ENCODE data around the gene GRID1.

The GRID1 gene

GRCh38 chr10:85650791-85651496, 715.7 kb downstream of the GRID1 start:
- DNase-seq (ENCODE audit: low spot score): no peak

- no peak for DNase-seq (ENCODE audit: low spot score)
Observed at GRCh38 chr10:85649461-85649860, 717.1 kb downstream of the GRID1 start.

DNA sequence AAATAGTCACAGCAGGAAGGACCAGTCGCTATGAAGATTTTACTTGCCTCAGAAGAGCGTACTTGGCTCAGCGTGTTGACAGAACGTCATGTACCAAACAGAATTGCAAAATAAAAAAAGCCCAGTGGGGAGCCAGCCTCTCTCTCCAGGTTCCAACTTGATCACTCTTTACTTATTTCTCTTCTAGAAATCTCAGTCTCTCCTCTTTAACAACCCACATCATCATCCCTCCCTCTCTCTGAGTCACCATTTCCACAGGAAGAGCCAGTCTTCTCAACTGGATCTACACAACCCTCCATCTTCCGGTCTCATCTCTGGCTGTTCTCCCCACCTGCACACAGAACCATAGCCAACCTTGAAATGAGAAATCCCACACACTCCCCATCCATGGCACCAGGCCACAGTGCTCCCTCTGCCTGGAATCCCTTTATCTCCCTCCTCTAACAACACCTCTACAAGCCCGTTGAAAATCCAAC, 718.3 kb downstream of the GRID1 start:
- DNase-seq (ENCODE audit: low spot score): no peak

- no peak for DNase-seq (ENCODE audit: low spot score)
Observed at GRCh38 chr10:85647741-85648140, 718.9 kb downstream of the GRID1 start.

GRCh38 chr10:85645926-85646711, 720.5 kb downstream of the GRID1 start:
- DNase-seq (ENCODE audit: low spot score): no peak

DNA sequence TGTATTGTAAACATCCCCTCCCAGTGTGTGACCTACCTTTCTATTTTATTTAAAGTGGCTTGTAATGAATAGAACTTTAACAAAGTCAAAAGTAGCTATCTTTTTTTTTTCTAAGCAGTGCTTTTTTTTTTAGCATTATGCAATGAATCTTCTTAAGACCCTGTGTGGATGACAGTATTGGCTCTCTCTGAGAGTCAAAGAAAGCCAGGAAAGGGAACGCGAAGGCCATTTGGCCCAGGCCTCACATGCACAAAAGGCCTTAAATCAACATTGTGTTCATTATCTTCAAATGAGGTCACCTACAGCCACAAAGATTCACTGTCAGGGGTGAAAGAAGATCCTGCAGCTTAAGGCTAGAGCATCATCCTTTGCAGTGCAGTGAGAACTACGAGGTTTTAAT, 721.5 kb downstream of the GRID1 start:
- DNase-seq (ENCODE audit: low spot score): no peak

GRCh38 chr10:85643845-85644525, 722.6 kb downstream of the GRID1 start:
- no peak for DNase-seq (ENCODE audit: low spot score)

- DNase-seq (ENCODE audit: low spot score): no peak
Observed at GRCh38 chr10:85643171-85643844, 723.3 kb downstream of the GRID1 start.

DNA sequence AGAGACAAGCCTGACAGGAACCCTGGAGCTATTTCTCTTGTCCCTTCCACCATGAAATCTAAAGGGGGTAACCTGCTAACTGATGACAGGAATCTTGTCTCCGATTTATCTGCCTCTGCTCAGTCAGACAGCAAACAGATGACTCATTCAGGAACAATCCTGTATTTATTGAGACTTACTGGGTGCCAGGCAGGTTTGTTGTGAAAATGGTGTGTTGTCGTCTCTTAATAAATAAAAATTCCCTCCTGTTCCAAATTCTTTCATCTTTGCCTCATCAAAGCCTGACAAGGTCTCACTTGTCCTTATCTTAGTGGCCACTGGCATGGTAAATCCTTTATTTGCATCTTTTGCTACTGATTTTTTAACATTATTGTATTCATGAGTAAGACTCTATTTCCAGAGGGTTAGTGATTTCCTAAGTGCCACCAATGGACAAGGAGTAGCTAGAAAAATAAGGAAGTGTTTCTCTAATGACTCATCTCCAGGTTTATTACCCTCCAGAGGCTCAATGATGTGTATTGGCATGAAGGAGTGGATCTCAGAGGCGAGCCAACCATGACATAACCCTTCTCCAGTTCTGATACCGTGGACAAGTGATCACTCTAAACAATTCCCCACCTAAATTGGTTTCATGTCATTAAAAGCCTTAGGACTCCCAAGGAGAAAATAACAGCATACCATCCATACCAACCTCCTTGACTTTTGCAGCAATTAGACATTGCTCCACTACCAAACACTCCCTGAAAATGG, 724.0 kb downstream of the GRID1 start:
- no peak for DNase-seq (ENCODE audit: low spot score)

DNA sequence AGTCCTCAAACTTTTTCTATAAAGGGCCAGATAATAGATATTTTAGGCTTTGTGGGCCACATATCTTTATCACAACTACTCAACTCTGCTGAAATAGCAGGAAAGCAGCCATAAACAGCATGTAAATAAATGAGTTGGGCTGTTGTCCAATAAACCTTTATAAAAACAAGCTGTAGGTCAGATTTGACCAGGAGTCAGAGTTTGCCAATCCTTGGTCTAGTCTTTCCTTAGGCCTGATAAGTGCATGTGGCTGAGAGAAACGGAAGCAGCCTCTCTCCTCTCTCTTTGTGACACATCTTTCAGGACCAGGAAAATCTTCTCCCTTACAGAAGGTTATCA, 724.5 kb downstream of the GRID1 start:
- DNase-seq (ENCODE audit: low spot score): no peak

DNA sequence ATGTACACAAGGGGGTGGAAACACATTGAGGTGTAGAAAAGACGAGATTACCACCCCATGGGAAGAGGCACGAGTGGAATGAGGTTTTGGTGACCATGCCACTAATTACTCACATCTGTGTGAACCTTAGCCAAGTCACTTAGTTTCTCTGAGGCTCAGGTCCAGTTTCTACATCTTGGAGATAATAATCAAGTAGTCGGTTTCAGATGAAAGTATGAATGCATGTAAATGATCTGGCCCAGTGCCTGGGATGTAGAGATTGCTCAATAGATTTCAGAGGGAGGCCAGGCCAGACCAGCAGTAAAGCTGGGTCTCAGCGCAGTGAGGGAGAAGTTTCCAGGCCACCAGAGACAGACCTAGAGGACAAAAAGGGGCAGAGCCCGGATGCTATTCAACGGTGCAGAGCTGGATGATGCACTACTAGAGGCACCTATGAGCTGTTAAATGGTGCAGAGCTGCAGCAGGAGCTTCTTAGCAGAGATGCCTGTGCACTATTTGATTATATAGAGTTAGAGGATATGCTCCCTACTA, 725.1 kb downstream of the GRID1 start:
- DNase-seq (ENCODE audit: low spot score): no peak

DNA sequence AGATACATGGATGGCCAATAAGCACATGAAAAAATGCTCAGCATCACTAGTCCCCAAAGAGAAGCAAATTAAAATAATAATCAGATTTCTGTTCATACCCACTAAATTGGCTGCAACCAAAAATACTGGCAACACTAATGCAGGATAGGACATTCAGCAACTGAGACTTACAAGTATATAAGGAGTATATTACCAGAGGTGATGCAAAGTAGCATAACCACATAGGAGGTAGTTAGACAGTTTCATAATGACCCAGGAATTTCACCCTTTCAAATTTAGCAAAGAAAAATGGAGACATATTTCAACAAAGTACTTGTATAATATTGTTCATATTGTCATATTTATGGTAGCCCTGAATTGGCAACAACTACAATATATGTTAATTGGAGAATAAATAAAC, 727.8 kb downstream of the GRID1 start:
- no peak for DNase-seq (ENCODE audit: low spot score)

DNA sequence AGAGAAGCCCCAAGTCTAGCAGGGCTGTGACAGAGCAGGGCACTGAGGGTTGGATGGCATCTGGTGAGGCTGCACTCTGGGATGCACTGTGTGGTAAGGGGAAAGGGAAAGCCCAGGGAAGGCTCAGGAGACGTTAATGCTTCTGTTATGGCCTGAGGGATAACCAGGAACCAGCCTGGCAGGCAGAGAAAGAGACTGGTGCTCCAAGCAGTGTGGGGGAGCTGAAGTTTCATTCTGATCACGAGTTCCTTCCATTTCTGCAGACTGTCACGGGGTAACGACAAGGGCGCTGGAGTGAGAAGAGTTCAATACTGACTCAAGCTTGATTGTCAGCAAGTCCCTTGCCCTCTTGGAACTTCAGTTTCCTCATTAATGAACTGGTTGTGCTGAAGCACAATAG, 730.9 kb downstream of the GRID1 start:
- no peak for DNase-seq (ENCODE audit: low spot score)

DNA sequence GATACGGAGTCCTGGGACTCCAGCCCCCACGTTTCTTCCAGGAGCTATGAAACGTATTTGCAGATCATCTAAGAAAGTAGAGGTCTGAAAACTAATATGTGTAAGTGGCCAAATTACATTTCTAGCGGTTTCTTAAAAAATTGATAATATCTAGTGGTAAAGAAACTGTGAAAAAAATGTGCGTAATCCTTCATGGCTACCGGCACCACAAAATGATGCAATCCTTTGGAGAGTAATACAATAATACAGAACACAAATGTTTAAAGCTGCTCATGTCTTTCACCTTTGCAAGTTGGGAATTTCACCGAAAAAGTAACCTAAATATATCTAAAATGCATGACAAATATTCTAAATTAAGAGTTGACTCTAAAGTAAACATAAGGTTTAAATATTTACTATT, 742.1 kb downstream of the GRID1 start:
- no peak for DNase-seq (ENCODE audit: low spot score)

DNA sequence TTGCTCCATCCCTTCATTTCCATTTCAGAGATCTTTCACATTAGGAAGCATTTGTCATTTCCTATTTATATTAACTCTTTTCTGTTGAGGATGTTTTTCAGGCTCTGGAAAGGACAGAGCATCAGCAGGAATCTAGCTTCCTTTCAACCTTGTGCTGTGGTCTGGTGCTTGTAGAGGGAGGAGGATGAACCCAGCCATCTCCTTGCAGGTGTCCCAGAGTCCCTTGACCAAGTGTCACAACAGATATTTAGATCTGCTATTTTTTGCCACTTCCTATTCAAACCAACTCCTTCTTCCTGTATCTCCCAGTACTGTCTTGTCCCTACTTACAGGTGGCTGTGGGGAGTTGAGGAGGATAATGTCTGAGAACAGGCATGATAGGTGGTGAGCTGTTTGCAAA, 742.8 kb downstream of the GRID1 start:
- DNase-seq (ENCODE audit: low spot score): no peak

GRCh38 chr10:85623342-85623741, 743.3 kb downstream of the GRID1 start:
- no peak for DNase-seq (ENCODE audit: low spot score)

DNA sequence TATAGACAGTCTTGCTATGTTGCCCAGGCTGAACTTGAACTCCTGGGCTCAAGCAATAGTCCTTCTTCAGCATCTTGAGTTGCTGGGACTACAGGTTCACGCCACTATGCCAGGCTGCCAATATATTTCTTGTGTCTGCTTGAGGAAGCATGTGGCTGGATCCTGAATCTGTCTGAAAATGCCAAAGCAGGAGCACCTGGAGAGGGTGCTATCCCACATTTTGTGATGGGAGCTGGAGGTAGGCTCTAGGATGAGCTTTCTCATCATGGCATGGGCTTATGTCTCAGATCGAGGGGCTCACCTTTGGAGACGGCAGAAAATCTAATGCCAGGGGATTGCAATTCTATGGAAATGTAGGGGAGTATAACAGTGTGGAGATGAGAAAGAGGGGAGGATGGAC, 744.2 kb downstream of the GRID1 start:
- no peak for DNase-seq (ENCODE audit: low spot score)

GRCh38 chr10:85621562-85621961, 745.0 kb downstream of the GRID1 start:
- no peak for DNase-seq (ENCODE audit: low spot score)

GRCh38 chr10:85620807-85621206, 745.8 kb downstream of the GRID1 start:
- no peak for DNase-seq (ENCODE audit: low spot score)

- no peak for DNase-seq (ENCODE audit: low spot score)
Observed at GRCh38 chr10:85619832-85620231, 746.8 kb downstream of the GRID1 start.

GRCh38 chr10:85618841-85619240, 747.8 kb downstream of the GRID1 start:
- no peak for DNase-seq (ENCODE audit: low spot score)

All from germinal center (tissue), 1 donor.